ENCODE measurements around the gene WNT6.

Gene WNT6

GRCh38 chr2:218852911-218853667 lies 6.5 kb upstream of the WNT6 start:
- Histone ChIP-seq H3K27me3 (ENCODE audit: control insufficient read depth, low read length) (peaks cover 46% of the 10 kb centered on the region), H3K4me1 (ENCODE audit: control insufficient read depth, low read length) (peaks cover 5% of the 10 kb centered on the region; the same call in 1 of the 2 replicates), H3F3A (ENCODE audit: control insufficient read depth, insufficient read depth) (no peaks in the 10 kb centered on the region), H3K36me3 (ENCODE audit: control insufficient read depth, low read length) (no peaks in the 10 kb centered on the region), H3K4me3 (ENCODE audit: low read length) (no peak overlapping the region), H3K9me2 (replicated peaks; ENCODE audit: control insufficient read depth, low read length) (no peaks in the 10 kb centered on the region), H3K4me2 (ENCODE audit: low read length) (no peak overlapping the region), H3K9me3 (ENCODE audit: control insufficient read depth, insufficient read depth, low read length) (no peaks in the 10 kb centered on the region), H3K79me2 (ENCODE audit: control insufficient read depth, low read length) (no peaks in the 10 kb centered on the region), H4K20me1 (ENCODE audit: control insufficient read depth, insufficient read depth, low read depth, low read length) (no peaks in the 10 kb centered on the region), H3K27ac (ENCODE audit: low read depth, low read length) (no peak overlapping the region)
- no peak for TF ChIP-seq EZH2phosphoT487 (IDR thresholded peaks at IDR 0.05; ENCODE audit: borderline replicate concordance, low read length)
- peak; percentile 86 for TF ChIP-seq CTCF (IDR thresholded peaks at IDR 0.05; ENCODE audit: low read depth, low read length, poor library complexity, severe bottlenecking)

GRCh38 chr2:218853766-218854165 lies 5.8 kb upstream of the WNT6 start:
- Histone ChIP-seq H3K9me3 (ENCODE audit: control insufficient read depth, insufficient read depth, low read length) (no peaks in the 10 kb centered on the region), H3K4me2 (ENCODE audit: low read length) (no peak overlapping the region), H4K20me1 (ENCODE audit: control insufficient read depth, insufficient read depth, low read depth, low read length) (no peaks in the 10 kb centered on the region), H3K4me3 (ENCODE audit: low read length) (no peak overlapping the region), H3K79me2 (ENCODE audit: control insufficient read depth, low read length) (no peaks in the 10 kb centered on the region), H3K4me1 (ENCODE audit: control insufficient read depth, low read length) (peaks cover 5% of the 10 kb centered on the region; the same call in 1 of the 2 replicates), H3F3A (ENCODE audit: control insufficient read depth, insufficient read depth) (no peaks in the 10 kb centered on the region), H3K27ac (ENCODE audit: low read depth, low read length) (no peak overlapping the region), H3K36me3 (ENCODE audit: control insufficient read depth, low read length) (no peaks in the 10 kb centered on the region), H3K27me3 (ENCODE audit: control insufficient read depth, low read length) (peaks cover 52% of the 10 kb centered on the region), H3K9me2 (replicated peaks; ENCODE audit: control insufficient read depth, low read length) (no peaks in the 10 kb centered on the region)
- TF ChIP-seq CTCF (IDR thresholded peaks at IDR 0.05; ENCODE audit: low read depth, low read length, poor library complexity, severe bottlenecking), result no peak
- no peak for TF ChIP-seq EZH2phosphoT487 (IDR thresholded peaks at IDR 0.05; ENCODE audit: borderline replicate concordance, low read length)

GRCh38 chr2:218854860-218855259 lies 4.7 kb upstream of the WNT6 start:
- Histone ChIP-seq H3K4me1 (ENCODE audit: control insufficient read depth, low read length) (peaks cover 5% of the 10 kb centered on the region; the same call in 1 of the 2 replicates), H3K9me3 (ENCODE audit: control insufficient read depth, insufficient read depth, low read length) (no peaks in the 10 kb centered on the region), H3K27me3 (ENCODE audit: control insufficient read depth, low read length) (peaks cover 58% of the 10 kb centered on the region), H3K4me2 (ENCODE audit: low read length) (no peak overlapping the region), H3K9me2 (replicated peaks; ENCODE audit: control insufficient read depth, low read length) (no peaks in the 10 kb centered on the region), H3K36me3 (ENCODE audit: control insufficient read depth, low read length) (no peaks in the 10 kb centered on the region), H3F3A (ENCODE audit: control insufficient read depth, insufficient read depth) (no peaks in the 10 kb centered on the region), H3K4me3 (ENCODE audit: low read length) (no peak overlapping the region), H3K27ac (ENCODE audit: low read depth, low read length) (no peak overlapping the region), H3K79me2 (ENCODE audit: control insufficient read depth, low read length) (no peaks in the 10 kb centered on the region), H4K20me1 (ENCODE audit: control insufficient read depth, insufficient read depth, low read depth, low read length) (no peaks in the 10 kb centered on the region)
- no peak for TF ChIP-seq EZH2phosphoT487 (IDR thresholded peaks at IDR 0.05; ENCODE audit: borderline replicate concordance, low read length)
- no peak for TF ChIP-seq CTCF (IDR thresholded peaks at IDR 0.05; ENCODE audit: low read depth, low read length, poor library complexity, severe bottlenecking)

Measured in DOHH2 (cell line).